Hepatocyte (in vitro differentiated cells): ENCODE data around the gene ARSG. TPM values are rescaled to one million over a fixed set of nuclear protein-coding genes. Genes with fewer than 3 reads are reported as not detected.

Source experiments
- DNase-seq: peaks from one replicate; pipeline ENCODE4 v3.0.0-alpha.2; 2016; ENCODE audit warnings: low spot score
- H2AFZ ChIP-seq: fragments of 200-600 bp; sonication (generic); 2 replicates; pipeline ENCODE4 v1.6.0; 2016; ENCODE audit warnings: antibody characterized with exemption, mild to moderate bottlenecking
- H3K27ac ChIP-seq: fragments of 200-600 bp; sonication (generic); 2 replicates; pipeline ENCODE4 v1.5.1; 2016; ENCODE audit warnings: mild to moderate bottlenecking
- H3K27me3 ChIP-seq: fragments of 200-600 bp; sonication (generic); 2 replicates; pipeline ENCODE4 v1.6.1; 2016
- H3K36me3 ChIP-seq: fragments of 200-600 bp; sonication (generic); replicated peaks from 2 replicates; pipeline ENCODE4 v1.5.1; 2016; ENCODE audit warnings: low read depth; ENCODE audit not compliant: insufficient read depth
- H3K4me1 ChIP-seq: fragments of 200-600 bp; sonication (generic); 2 replicates; pipeline ENCODE4 v1.5.1; 2016; ENCODE audit warnings: mild to moderate bottlenecking, moderate library complexity; ENCODE audit not compliant: insufficient read depth
- H3K4me2 ChIP-seq: fragments of 200-600 bp; sonication (generic); 2 replicates; pipeline ENCODE4 v1.6.0; 2016
- H3K4me3 ChIP-seq: fragments of 200-600 bp; sonication (generic); 2 replicates; pipeline ENCODE4 v1.5.1; 2016; ENCODE audit warnings: mild to moderate bottlenecking
- H3K79me2 ChIP-seq: fragments of 200-600 bp; sonication (generic); 2 replicates; pipeline ENCODE4 v1.6.0; 2017; ENCODE audit warnings: mild to moderate bottlenecking
- H3K9me2 ChIP-seq: fragments of 200-600 bp; sonication (generic); replicated peaks from 2 replicates; pipeline ENCODE4 v1.6.0; 2017; ENCODE audit warnings: mild to moderate bottlenecking; ENCODE audit not compliant: insufficient read depth
- H3K9me3 ChIP-seq: fragments of 200-600 bp; sonication (generic); 2 replicates; pipeline ENCODE4 v1.5.1; 2016; ENCODE audit warnings: low read depth, mild to moderate bottlenecking
- H4K20me1 ChIP-seq: fragments of 200-600 bp; sonication (generic); 2 replicates; pipeline ENCODE4 v1.6.0; 2016; ENCODE audit warnings: mild to moderate bottlenecking; ENCODE audit not compliant: insufficient read depth, poor library complexity, severe bottlenecking
- CTCF ChIP-seq: fragments of 200-600 bp; sonication (generic); IDR thresholded peaks from 2 replicates; pipeline ENCODE4 v1.5.1; 2016; ENCODE audit warnings: antibody characterized with exemption, mild to moderate bottlenecking; ENCODE audit not compliant: poor library complexity
- EZH2 ChIP-seq: fragments of 200-600 bp; sonication (generic); IDR thresholded peaks from 2 replicates; pipeline ENCODE4 v1.6.1; 2016; ENCODE audit warnings: antibody characterized with exemption, mild to moderate bottlenecking, borderline replicate concordance
- EZH2phosphoT487 ChIP-seq: fragments of 200-600 bp; sonication (generic); IDR thresholded peaks from one replicate; pipeline ENCODE4 v1.6.1; 2018; ENCODE audit warnings: antibody characterized with exemption, mild to moderate bottlenecking, low read depth, moderate library complexity; ENCODE audit not compliant: unreplicated experiment, severe bottlenecking
- WGBS: methylation state at CpG from one replicate; pipeline ENCODE4 v1.1.6; 2016; ENCODE audit warnings: low lambda C conversion rate; ENCODE audit errors: missing lambda C conversion rate; 5-methylcytosine and 5-hydroxymethylcytosine counted together
- polyA plus RNA-seq: library from polyadenylated mRNA; unstranded; fragments of >200 nt; fragmentation: Nextera tagmentation; extraction: Ambion mirVana; gene quantifications from 2 replicates; pipeline ENCODE4 v1.2.1, GENCODE V29; 2016
- total RNA-seq: library from RNA; depleted of rRNA; stranded (reverse); fragments of >200 nt; gene quantifications from 2 replicates; pipeline ENCODE4 v1.2.3, GENCODE V29; 2014

Gene ARSG
- total and polyA plus RNA-seq, 2 experiments from 2014 or later: 1.3 to 1.4 TPM

GRCh38 chr17:68453991-68454665 lies 162.8 kb downstream of the ARSG start:
- no peak for DNase-seq
- H4K20me1 ChIP-seq: no peaks in the 10 kb centered on the region
- no peak overlapping the region for H3K4me3 ChIP-seq
- H2AFZ ChIP-seq: no peak overlapping the region
- H3K4me2 ChIP-seq: no peak overlapping the region
- H3K4me1 ChIP-seq: no peaks in the 10 kb centered on the region
- H3K9me2 ChIP-seq: no peaks in the 10 kb centered on the region
- no peak overlapping the region for H3K27ac ChIP-seq
- no peaks in the 10 kb centered on the region for H3K36me3 ChIP-seq
- H3K79me2 ChIP-seq: peaks cover 30% of the 10 kb centered on the region
- no peak for TF ChIP-seq CTCF
- TF ChIP-seq EZH2: no peak
- TF ChIP-seq EZH2phosphoT487: no peak
- no peaks in the 10 kb centered on the region for H3K27me3 ChIP-seq
- WGBS: 66% methylated on average over 5 of the region's 5 CpGs
- H3K9me3 ChIP-seq: no peaks in the 10 kb centered on the region

GRCh38 chr17:68455901-68456338 lies 164.6 kb downstream of the ARSG start:
- H2AFZ ChIP-seq: no peak overlapping the region
- no peaks in the 10 kb centered on the region for H4K20me1 ChIP-seq

GRCh38 chr17:68456339-68457167 lies 165.3 kb downstream of the ARSG start:
- Histone ChIP-seq H2AFZ (peak overlapping the region; percentile 53), H4K20me1 (no peaks in the 10 kb centered on the region), H3K4me3 (peak overlapping the region; percentile 85), H3K27ac (peak overlapping the region; percentile 98), H3K9me3 (no peaks in the 10 kb centered on the region), H3K9me2 (no peaks in the 10 kb centered on the region), H3K36me3 (no peaks in the 10 kb centered on the region), H3K4me1 (no peaks in the 10 kb centered on the region), H3K79me2 (peaks cover 30% of the 10 kb centered on the region), H3K27me3 (no peaks in the 10 kb centered on the region), H3K4me2 (peak overlapping the region; percentile 82)
- WGBS: 6% methylated on average over 18 of the region's 23 CpGs
- peak; percentile 90 for DNase-seq
- TF ChIP-seq CTCF (no peak), EZH2 (no peak), EZH2phosphoT487 (no peak)

More at GRCh38 chr17:68455901-68456338, 164.6 kb downstream of the ARSG start:
- no peaks in the 10 kb centered on the region for H3K4me1 ChIP-seq
- H3K9me2 ChIP-seq: no peaks in the 10 kb centered on the region
- TF ChIP-seq EZH2phosphoT487: no peak
- no peaks in the 10 kb centered on the region for H3K9me3 ChIP-seq
- H3K36me3 ChIP-seq: no peaks in the 10 kb centered on the region
- WGBS: 43% methylated on average over 4 of the region's 4 CpGs
- peak overlapping the region; percentile 98 for H3K27ac ChIP-seq
- peak overlapping the region; percentile 82 for H3K4me2 ChIP-seq
- peak overlapping the region; percentile 5 for H3K4me3 ChIP-seq
- H3K79me2 ChIP-seq: peaks cover 30% of the 10 kb centered on the region
- H3K27me3 ChIP-seq: no peaks in the 10 kb centered on the region
- no peak for DNase-seq

- Histone ChIP-seq H3K4me2 (peak within 1 kb of the TSS; percentile 82), H3K9me2 (no peaks in the 10 kb centered on the region), H3K9me3 (no peaks in the 10 kb centered on the region), H3K27me3 (no peaks in the 10 kb centered on the region), H3K79me2 (peaks cover 30% of the 10 kb centered on the region), H4K20me1 (no peaks in the 10 kb centered on the region), H3K36me3 (no peaks in the 10 kb centered on the region), H2AFZ (peak within 1 kb of the TSS; percentile 53), H3K4me1 (no peaks in the 10 kb centered on the region), H3K27ac (peak within 1 kb of the TSS; percentile 98), H3K4me3 (peak within 1 kb of the TSS; percentile 85)
- under 1% methylated on average over 22 of the region's 39 CpGs for WGBS
- no peak for DNase-seq
- TF ChIP-seq EZH2phosphoT487 (no peak), EZH2 (no peak), CTCF (no peak)
These were observed 165.9 kb downstream of the ARSG start, which contains the start of gene WIPI1 for GRCh38 chr17:68457168-68457538. WIPI1 (minus strand) TSS chr17:68457496; CDS start chr17:68457421, 75 bp downstream.
